HFF-Myc (cell line): ENCODE measurements around the gene SLC6A13.

Source experiments
- DNase-seq: peaks from one replicate; pipeline ENCODE4 v3.0.0-alpha.2; 2011; ENCODE audit warnings: low read depth; ENCODE audit errors: extremely low read depth
- H3K4me3 ChIP-seq: replicated peaks from 2 replicates; pipeline ENCODE4 v1.5.1; 2011; ENCODE audit warnings: low read depth, mild to moderate bottlenecking, control low read depth, low read length
- CTCF ChIP-seq: IDR thresholded peaks from 2 replicates; pipeline ENCODE4 v1.5.1; 2012; ENCODE audit warnings: mild to moderate bottlenecking, low read depth, low read length, control low read depth; ENCODE audit errors: missing control alignments

The SLC6A13 gene

GRCh38 chr12:212715-213526 lies 49.7 kb downstream of the SLC6A13 start:
- no peak for DNase-seq
- no peak overlapping the region for H3K4me3 ChIP-seq
- no peak for TF ChIP-seq CTCF

- DNase-seq: no peak
- no peak for TF ChIP-seq CTCF
- no peak overlapping the region for H3K4me3 ChIP-seq
Observed at GRCh38 chr12:212415-212714, 50.3 kb downstream of the SLC6A13 start.

GRCh38 chr12:211639-212414 lies 50.8 kb downstream of the SLC6A13 start:
- H3K4me3 ChIP-seq: no peak overlapping the region
- no peak for DNase-seq
- TF ChIP-seq CTCF: no peak

GRCh38 chr12:211142-211465 lies 51.5 kb downstream of the SLC6A13 start:
- no peak for TF ChIP-seq CTCF
- H3K4me3 ChIP-seq: no peak overlapping the region
- DNase-seq: no peak

- H3K4me3 ChIP-seq: no peak overlapping the region
- no peak for DNase-seq
- TF ChIP-seq CTCF: no peak
Observed at GRCh38 chr12:210277-211141, 52.1 kb downstream of the SLC6A13 start.

- TF ChIP-seq CTCF: no peak
- no peak overlapping the region for H3K4me3 ChIP-seq
- DNase-seq: no peak
Observed at GRCh38 chr12:209851-210250, 52.8 kb downstream of the SLC6A13 start.
